ENCODE measurements around the gene APOD. TPM values are rescaled to one million over a fixed set of nuclear protein-coding genes. Genes with fewer than 3 reads are reported as not detected.
"Not testable (repeated sequence)": the region's sequence is repeated elsewhere in the genome, so short reads cannot be mapped to it uniquely, and the experiment has no call there.

The APOD gene
- total and polyA plus RNA-seq, 2 experiments from 2014 or later, result 0.24 TPM; not detected in 1

GRCh38 chr3:195613468-195614069, 29.8 kb upstream of the APOD start:
- TF ChIP-seq CTCF (IDR thresholded peaks at IDR 0.05; ENCODE audit: low read depth, low read length), result no peak
- Histone ChIP-seq H3K4me1 (ENCODE audit: low read depth) (no peaks in the 10 kb centered on the region), H3K4me3 (no peak overlapping the region), H3K36me3 (no peaks in the 10 kb centered on the region), H3K9me3 (ENCODE audit: low read depth) (no peaks in the 10 kb centered on the region), H3K27ac (no peak overlapping the region), H3K27me3 (no peaks in the 10 kb centered on the region)
- DNase-seq (ENCODE audit: low read depth in 1 of 2, low spot score in 1 of 2), result no peak

GRCh38 chr3:195612075-195612800, 28.5 kb upstream of the APOD start:
- Histone ChIP-seq H3K4me3 (no peak overlapping the region), H3K9me3 (ENCODE audit: low read depth) (no peaks in the 10 kb centered on the region), H3K27ac (no peak overlapping the region), H3K4me1 (ENCODE audit: low read depth) (no peaks in the 10 kb centered on the region), H3K27me3 (no peaks in the 10 kb centered on the region), H3K36me3 (no peaks in the 10 kb centered on the region)
- no peak for TF ChIP-seq CTCF (IDR thresholded peaks at IDR 0.05; ENCODE audit: low read depth, low read length)
- DNase-seq (ENCODE audit: low read depth in 1 of 2, low spot score in 1 of 2), result no peak

GRCh38 chr3:195609229-195609628, 25.5 kb upstream of the APOD start:
- Histone ChIP-seq H3K27me3 (no peaks in the 10 kb centered on the region), H3K4me1 (ENCODE audit: low read depth) (no peaks in the 10 kb centered on the region), H3K4me3 (no peak overlapping the region), H3K27ac (no peak overlapping the region), H3K9me3 (ENCODE audit: low read depth) (no peaks in the 10 kb centered on the region), H3K36me3 (no peaks in the 10 kb centered on the region)
- TF ChIP-seq CTCF (IDR thresholded peaks at IDR 0.05; ENCODE audit: low read depth, low read length), result no peak
- no peak for DNase-seq (ENCODE audit: low read depth in 1 of 2, low spot score in 1 of 2)

- H3K27ac ChIP-seq; H3K9me3 ChIP-seq (ENCODE audit: low read depth); H3K4me1 ChIP-seq (ENCODE audit: low read depth); H3K36me3 ChIP-seq; DNase-seq (ENCODE audit: low read depth in 1 of 2, low spot score in 1 of 2); H3K27me3 ChIP-seq; H3K4me3 ChIP-seq: not testable (repeated sequence)
Measured at GRCh38 chr3:195601785-195602184, 18.0 kb upstream of the APOD start.

- no peak for TF ChIP-seq CTCF (IDR thresholded peaks at IDR 0.05; ENCODE audit: low read depth, low read length)
- Histone ChIP-seq H3K27ac (no peak overlapping the region), H3K27me3 (no peaks in the 10 kb centered on the region), H3K4me3 (no peak overlapping the region), H3K4me1 (ENCODE audit: low read depth) (no peaks in the 10 kb centered on the region), H3K36me3 (no peaks in the 10 kb centered on the region), H3K9me3 (ENCODE audit: low read depth) (no peaks in the 10 kb centered on the region)
- DNase-seq (ENCODE audit: low read depth in 1 of 2, low spot score in 1 of 2), result no peak
Measured at GRCh38 chr3:195601382-195601781, 17.6 kb upstream of the APOD start.

GRCh38 chr3:195599926-195600325, 16.2 kb upstream of the APOD start:
- not testable (repeated sequence) for DNase-seq (ENCODE audit: low read depth in 1 of 2, low spot score in 1 of 2); H3K4me3 ChIP-seq; H3K27ac ChIP-seq

GRCh38 chr3:195599516-195599915, 15.8 kb upstream of the APOD start:
- H3K36me3 ChIP-seq; DNase-seq (ENCODE audit: low read depth in 1 of 2, low spot score in 1 of 2); H3K4me1 ChIP-seq (ENCODE audit: low read depth); H3K27me3 ChIP-seq; H3K4me3 ChIP-seq; H3K9me3 ChIP-seq (ENCODE audit: low read depth); H3K27ac ChIP-seq: not testable (repeated sequence)

More at GRCh38 chr3:195599926-195600325, 16.2 kb upstream of the APOD start:
- H3K36me3 ChIP-seq; H3K9me3 ChIP-seq (ENCODE audit: low read depth); H3K27me3 ChIP-seq; H3K4me1 ChIP-seq (ENCODE audit: low read depth): not testable (repeated sequence)

All from cardiac muscle cell (in vitro differentiated cells and primary cell).